ENCODE data around the gene CCDC194.

CCDC194 gene

GRCh38 chr19:17352608-17353280 lies 41.3 kb downstream of the CCDC194 start:
- Mint-ChIP-seq H3K36me3 (ENCODE audit: low read depth) (no peaks in the 10 kb centered on the region), H3K27me3 (ENCODE audit: low read depth) (peaks cover 4% of the 10 kb centered on the region), H3K9me3 (no peaks in the 10 kb centered on the region), H3K4me3 (no peak overlapping the region), H3K27ac (peak overlapping the region; percentile 42 to 57 (median 54)), H3K4me1 (peaks cover 10% of the 10 kb centered on the region)
- TF ChIP-seq CTCF (IDR thresholded peaks at IDR 0.05; ENCODE audit: unreplicated experiment in 3 of 3): no peak

- Mint-ChIP-seq H3K36me3 (ENCODE audit: low read depth) (no peaks in the 10 kb centered on the region), H3K4me3 (no peak overlapping the region), H3K27me3 (ENCODE audit: low read depth) (peaks cover 8% of the 10 kb centered on the region), H3K4me1 (peaks cover 15% of the 10 kb centered on the region), H3K27ac (no peak overlapping the region), H3K9me3 (no peaks in the 10 kb centered on the region)
- no peak for TF ChIP-seq CTCF (IDR thresholded peaks at IDR 0.05; ENCODE audit: unreplicated experiment in 3 of 3)
Measured at GRCh38 chr19:17351815-17352435, 42.1 kb downstream of the CCDC194 start.

GRCh38 chr19:17348700-17349099 lies 45.3 kb downstream of the CCDC194 start:
- Mint-ChIP-seq H3K9me3 (no peaks in the 10 kb centered on the region), H3K27me3 (ENCODE audit: low read depth) (peaks cover 8% of the 10 kb centered on the region), H3K4me1 (peaks cover 15% of the 10 kb centered on the region), H3K27ac (peak overlapping the region; percentile 85 to 95 (median 87)), H3K4me3 (peak overlapping the region; percentile 58 to 79 (median 62)), H3K36me3 (ENCODE audit: low read depth) (no peaks in the 10 kb centered on the region)
- no peak for TF ChIP-seq CTCF (IDR thresholded peaks at IDR 0.05; ENCODE audit: unreplicated experiment in 3 of 3)

GRCh38 chr19:17347877-17348276 lies 46.1 kb downstream of the CCDC194 start:
- peaks cover 8% of the 10 kb centered on the region for H3K27me3 Mint-ChIP-seq (ENCODE audit: low read depth)
- H3K9me3 Mint-ChIP-seq: no peaks in the 10 kb centered on the region
- H3K36me3 Mint-ChIP-seq (ENCODE audit: low read depth): no peaks in the 10 kb centered on the region
- H3K4me3 Mint-ChIP-seq: no peak overlapping the region
- no peak for TF ChIP-seq CTCF (IDR thresholded peaks at IDR 0.05; ENCODE audit: unreplicated experiment in 3 of 3)
- peaks cover 15% of the 10 kb centered on the region for H3K4me1 Mint-ChIP-seq
- H3K27ac Mint-ChIP-seq: peak overlapping the region; percentile 68 to 84 (median 72)

GRCh38 chr19:17347361-17347760 lies 46.6 kb downstream of the CCDC194 start:
- no peaks in the 10 kb centered on the region for H3K36me3 Mint-ChIP-seq (ENCODE audit: low read depth)
- no peaks in the 10 kb centered on the region for H3K9me3 Mint-ChIP-seq
- H3K27me3 Mint-ChIP-seq (ENCODE audit: low read depth): peaks cover 8% of the 10 kb centered on the region
- peak overlapping the region; percentile 68 to 84 (median 72) for H3K27ac Mint-ChIP-seq
- TF ChIP-seq CTCF (IDR thresholded peaks at IDR 0.05; ENCODE audit: unreplicated experiment in 3 of 3): no peak
- H3K4me1 Mint-ChIP-seq: peaks cover 15% of the 10 kb centered on the region
- H3K4me3 Mint-ChIP-seq: no peak overlapping the region

Data from nephron (organoid).